IPS-15b (cell line): Measurements from ENCODE around the gene LRRC3.
A peak's percentile ranks its signal among the peaks of the same experiment; 100 is the strongest.
"Not testable (repeated sequence)": the region's sequence is repeated elsewhere in the genome, so short reads cannot be mapped to it uniquely, and the experiment has no call there.

Experiments
- H3K27me3 ChIP-seq: one replicate; pipeline ENCODE4 v1.6.1; 2013; ENCODE audit warnings: low read length; ENCODE audit not compliant: control insufficient read depth, insufficient read depth
- H3K36me3 ChIP-seq: one replicate; pipeline ENCODE4 v1.6.1; 2013; ENCODE audit warnings: low read length; ENCODE audit not compliant: control insufficient read depth, insufficient read depth
- H3K4me1 ChIP-seq: one replicate; pipeline ENCODE4 v1.6.1; 2013; ENCODE audit warnings: mild to moderate bottlenecking, low read length; ENCODE audit not compliant: control insufficient read depth, insufficient read depth
- H3K4me3 ChIP-seq: one replicate; pipeline ENCODE4 v1.5.1; 2013; ENCODE audit warnings: low read depth, low read length
- H3K9ac ChIP-seq: one replicate; pipeline ENCODE4 v1.6.1; 2013; ENCODE audit warnings: low read depth, mild to moderate bottlenecking, low read length
- H3K9me3 ChIP-seq: one replicate; pipeline ENCODE4 v1.6.1; 2013; ENCODE audit warnings: mild to moderate bottlenecking, low read length; ENCODE audit not compliant: control insufficient read depth, insufficient read depth

LRRC3 gene, protein sequence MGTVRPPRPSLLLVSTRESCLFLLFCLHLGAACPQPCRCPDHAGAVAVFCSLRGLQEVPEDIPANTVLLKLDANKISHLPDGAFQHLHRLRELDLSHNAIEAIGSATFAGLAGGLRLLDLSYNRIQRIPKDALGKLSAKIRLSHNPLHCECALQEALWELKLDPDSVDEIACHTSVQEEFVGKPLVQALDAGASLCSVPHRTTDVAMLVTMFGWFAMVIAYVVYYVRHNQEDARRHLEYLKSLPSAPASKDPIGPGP

DNA sequence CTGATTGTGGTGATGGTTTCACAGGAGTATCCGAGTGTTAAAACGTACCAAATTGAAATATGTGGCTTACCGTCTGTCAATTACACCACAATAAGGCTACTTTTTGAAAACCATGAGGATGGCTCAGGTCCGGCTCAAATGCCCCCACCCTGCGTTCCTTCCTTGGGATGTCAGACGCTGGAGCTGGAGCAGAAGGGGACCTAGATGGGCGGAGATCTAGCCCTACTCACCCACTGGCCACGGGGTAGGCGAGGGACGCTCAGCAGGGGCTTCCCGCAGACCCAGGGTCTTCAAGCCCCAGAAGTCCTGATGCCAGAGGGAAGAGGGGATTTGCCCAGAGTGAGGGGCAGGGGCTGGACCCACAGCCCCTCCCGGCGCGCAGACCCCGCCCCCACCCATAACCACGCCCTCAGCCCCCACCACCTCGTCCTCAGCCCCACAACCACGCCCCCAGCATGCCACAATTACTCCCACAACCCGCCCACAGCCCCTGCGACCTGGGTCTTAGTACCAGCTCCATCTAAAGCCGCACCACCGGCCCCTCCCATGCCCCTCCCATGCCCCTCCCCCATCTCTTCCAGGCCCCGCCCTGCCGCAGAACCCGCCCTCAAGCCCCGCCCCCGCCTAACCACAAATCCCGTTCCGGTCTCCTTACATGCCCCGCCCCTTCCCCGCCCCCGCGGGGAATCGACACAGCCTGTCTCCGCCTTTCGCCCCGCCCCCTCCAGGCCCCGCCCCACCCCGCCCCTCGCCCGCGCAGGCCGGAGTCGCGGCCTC lies at the start of gene LRRC3:
Gene LRRC3 (plus strand): TSS at position 764 of the 777 bp plus-strand sequence. CDS start 1,135 bp downstream, outside the sequence.
- Histone ChIP-seq H3K4me3 (peak within 1 kb of the TSS; percentile 77), H3K9ac (no peak within 1 kb of the TSS)

DNA sequence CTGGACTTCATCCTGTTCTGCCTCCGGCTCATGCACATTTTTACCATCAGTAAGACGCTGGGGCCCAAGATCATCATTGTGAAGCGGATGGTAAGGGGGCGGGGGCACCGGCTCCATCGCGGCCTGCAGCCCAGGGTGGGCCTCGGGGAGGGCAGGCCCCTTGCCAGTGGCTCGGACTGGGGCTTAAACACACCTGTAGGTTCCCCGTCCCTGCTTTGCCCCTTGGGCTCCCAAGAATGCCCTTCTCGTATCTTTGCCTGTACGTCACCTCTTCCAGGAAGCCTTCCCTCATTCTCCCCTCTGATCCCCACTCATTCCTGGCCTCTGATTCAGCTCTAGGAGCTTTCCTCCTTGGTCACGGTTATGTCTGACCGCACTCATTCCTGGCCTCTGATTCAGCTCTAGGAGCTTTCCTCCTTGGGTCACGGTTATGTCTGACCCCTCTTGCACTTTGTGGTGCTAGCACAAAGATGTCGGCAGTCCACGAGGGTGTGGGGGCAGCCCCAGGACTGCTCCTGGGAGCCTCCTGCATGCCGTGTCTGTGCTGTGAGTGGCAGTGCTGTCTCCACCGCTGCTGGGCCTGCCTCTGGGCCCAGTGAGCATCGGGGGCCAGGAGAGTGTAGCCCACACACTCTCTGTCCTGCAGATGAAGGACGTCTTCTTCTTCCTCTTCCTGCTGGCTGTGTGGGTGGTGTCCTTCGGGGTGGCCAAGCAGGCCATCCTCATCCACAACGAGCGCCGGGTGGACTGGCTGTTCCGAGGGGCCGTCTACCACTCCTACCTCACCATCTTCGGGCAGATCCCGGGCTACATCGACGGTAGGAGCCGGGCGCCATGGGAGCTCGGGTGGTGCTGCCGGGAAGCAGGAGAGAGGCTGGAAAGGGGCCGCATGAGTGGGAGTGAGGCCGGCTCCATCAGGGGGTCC lies 49.1 kb upstream of the LRRC3 start:
- H3K9me3 ChIP-seq = no peaks in the 10 kb centered on the region
- no peak overlapping the region for H3K9ac ChIP-seq
- no peaks in the 10 kb centered on the region for H3K4me1 ChIP-seq
- H3K27me3 ChIP-seq = no peaks in the 10 kb centered on the region
- H3K36me3 ChIP-seq = no peaks in the 10 kb centered on the region
- H3K4me3 ChIP-seq = no peak overlapping the region

More for the DNA sequence above, at the start of gene LRRC3:
- H3K36me3 ChIP-seq = peaks cover 5% of the 10 kb centered on the region
- H3K27me3 ChIP-seq = peaks cover 3% of the 10 kb centered on the region
- H3K9me3 ChIP-seq = no peaks in the 10 kb centered on the region
- H3K4me1 ChIP-seq = no peaks in the 10 kb centered on the region

DNA sequence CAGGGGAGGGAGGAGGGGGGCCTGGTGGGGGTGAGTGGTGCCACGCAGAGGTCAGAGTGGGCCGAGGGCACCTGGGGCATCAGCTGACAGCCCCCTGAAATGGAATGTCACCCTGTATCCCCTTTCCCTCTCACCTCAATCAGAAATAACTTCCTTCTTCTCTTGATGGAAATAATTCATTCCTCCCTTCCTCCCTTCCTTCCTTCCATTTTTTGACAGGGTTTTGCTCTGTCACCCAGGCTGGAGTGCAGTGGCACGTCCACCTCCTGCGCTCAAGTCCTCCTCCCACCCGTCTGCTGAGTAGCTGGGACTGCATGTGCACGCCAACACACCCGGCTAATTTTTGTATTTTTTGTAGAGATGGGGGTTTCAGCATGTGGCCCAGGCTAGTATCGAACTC lies 48.4 kb upstream of the LRRC3 start:
- H3K9me3 ChIP-seq = no peaks in the 10 kb centered on the region
- no peak overlapping the region for H3K9ac ChIP-seq
- H3K36me3 ChIP-seq = no peaks in the 10 kb centered on the region

DNA sequence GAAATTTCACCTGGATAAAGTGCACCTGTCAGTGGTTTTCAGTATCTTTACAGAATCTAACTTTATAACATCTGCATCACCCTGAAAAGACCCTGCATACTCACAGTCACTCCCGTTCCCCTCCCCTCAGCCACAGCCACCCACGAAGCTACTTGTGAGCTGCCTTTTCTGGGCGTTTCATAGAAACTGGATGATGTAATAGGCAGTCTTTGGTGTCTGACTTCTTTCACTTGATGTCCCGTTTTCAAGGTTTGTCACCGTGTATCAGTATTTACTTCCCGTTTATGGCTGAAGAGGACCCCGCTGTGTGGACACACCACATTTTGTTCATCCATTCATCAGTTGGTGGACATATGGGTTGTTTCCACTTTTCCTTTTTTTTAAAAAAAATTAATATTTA lies 47.8 kb upstream of the LRRC3 start:
- no peaks in the 10 kb centered on the region for H3K36me3 ChIP-seq
- H3K4me3 ChIP-seq = no peak overlapping the region
- H3K9ac ChIP-seq = no peak overlapping the region
- H3K9me3 ChIP-seq = no peaks in the 10 kb centered on the region
- H3K4me1 ChIP-seq = no peaks in the 10 kb centered on the region
- H3K27me3 ChIP-seq = no peaks in the 10 kb centered on the region

More for the DNA sequence above, 48.4 kb upstream of the LRRC3 start:
- H3K4me1 ChIP-seq = no peaks in the 10 kb centered on the region
- no peaks in the 10 kb centered on the region for H3K27me3 ChIP-seq
- no peak overlapping the region for H3K4me3 ChIP-seq

DNA sequence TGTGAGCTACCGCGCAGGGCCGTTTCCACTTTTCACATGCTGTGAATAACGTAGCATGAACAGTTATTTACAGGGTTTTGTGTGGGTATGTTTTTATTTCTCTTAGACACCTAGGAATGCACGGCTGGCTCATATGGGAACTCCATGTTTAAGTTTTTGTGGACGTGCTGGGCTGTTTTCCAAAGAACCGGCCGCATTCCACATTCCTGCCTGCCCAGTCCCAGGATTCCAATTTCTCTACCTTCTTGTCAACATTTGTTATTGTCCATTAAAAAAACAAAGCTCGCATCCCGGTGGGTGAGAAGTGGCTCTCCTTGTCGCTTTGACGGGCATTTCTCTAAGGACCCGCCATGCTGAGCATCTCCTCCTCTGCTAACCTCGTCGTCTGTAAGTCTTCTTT lies 47.1 kb upstream of the LRRC3 start:
- no peak overlapping the region for H3K9ac ChIP-seq
- H3K36me3 ChIP-seq = no peaks in the 10 kb centered on the region
- H3K4me3 ChIP-seq = no peak overlapping the region
- no peaks in the 10 kb centered on the region for H3K9me3 ChIP-seq
- no peaks in the 10 kb centered on the region for H3K27me3 ChIP-seq
- H3K4me1 ChIP-seq = no peaks in the 10 kb centered on the region

DNA sequence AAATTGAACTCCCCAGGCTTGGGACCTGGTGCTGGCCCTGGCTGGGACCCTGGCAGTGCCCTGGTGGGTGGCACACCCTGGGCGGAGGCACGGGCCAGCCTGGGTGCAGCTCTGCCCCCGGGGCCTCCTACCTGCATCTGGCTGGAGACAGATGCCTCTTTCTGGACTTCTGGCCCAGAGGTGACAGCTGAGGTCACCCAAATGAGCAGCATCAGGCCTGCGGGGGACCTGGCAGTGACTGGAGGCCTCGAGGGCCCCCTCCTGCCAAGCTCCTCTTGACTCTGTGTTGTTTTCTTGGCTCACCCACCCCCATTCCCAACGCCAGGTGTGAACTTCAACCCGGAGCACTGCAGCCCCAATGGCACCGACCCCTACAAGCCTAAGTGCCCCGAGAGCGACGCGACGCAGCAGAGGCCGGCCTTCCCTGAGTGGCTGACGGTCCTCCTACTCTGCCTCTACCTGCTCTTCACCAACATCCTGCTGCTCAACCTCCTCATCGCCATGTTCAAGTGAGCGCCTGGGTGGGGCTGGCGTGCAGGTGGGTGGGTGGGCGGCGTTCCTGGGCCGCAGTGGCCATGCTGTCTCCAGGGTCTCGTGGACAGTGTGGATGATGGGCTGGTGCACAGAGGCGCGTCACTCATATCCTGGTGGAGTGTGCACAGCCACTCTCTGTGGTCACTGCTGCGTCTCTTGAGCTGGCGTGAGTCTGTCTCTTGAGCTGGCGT lies 41.6 kb upstream of the LRRC3 start:
- no peaks in the 10 kb centered on the region for H3K4me1 ChIP-seq
- no peak overlapping the region for H3K4me3 ChIP-seq
- no peak overlapping the region for H3K9ac ChIP-seq
- no peaks in the 10 kb centered on the region for H3K9me3 ChIP-seq
- H3K36me3 ChIP-seq = no peaks in the 10 kb centered on the region
- no peaks in the 10 kb centered on the region for H3K27me3 ChIP-seq

DNA sequence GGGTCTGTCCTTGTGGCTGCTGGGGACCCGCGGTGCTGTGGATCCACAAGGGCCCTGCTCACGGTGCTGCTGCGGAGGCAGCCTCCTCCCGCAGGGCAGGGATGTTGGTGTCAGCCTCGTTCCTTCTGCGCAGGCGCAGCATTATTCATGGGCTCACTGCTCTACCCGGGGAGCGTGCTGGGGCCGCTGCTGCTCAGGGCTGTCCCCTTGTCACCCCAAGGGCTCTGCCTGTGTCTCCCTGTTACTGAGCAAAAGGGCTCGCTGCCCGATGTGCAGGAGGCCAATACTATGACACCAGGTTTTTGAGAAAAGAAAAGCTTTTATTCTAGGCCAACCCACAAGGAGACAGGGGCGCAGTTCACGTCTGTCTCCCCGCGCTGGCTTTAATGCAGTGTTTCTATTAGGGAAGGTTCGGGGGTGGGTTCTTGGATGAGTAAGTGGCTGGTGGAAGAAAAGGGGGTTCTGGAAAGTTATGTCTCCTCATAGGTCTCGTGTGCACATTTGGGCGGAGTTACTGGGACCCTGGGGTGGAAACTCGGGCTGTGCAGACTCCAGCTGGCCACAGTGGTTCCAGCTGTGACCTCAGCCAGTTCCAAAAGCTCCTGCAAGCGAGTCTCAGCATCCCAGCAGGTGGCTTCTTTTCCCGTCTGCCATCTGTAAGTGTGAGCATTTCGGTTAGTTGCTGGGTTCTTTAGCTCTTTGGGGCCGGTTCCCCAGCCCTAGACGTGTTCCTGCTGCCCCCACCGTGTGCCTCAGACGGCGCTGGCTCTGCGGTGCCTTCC lies 40.8 kb upstream of the LRRC3 start:
- Histone ChIP-seq H3K4me1 (no peaks in the 10 kb centered on the region), H3K4me3 (no peak overlapping the region), H3K9me3 (no peaks in the 10 kb centered on the region), H3K9ac (no peak overlapping the region), H3K27me3 (no peaks in the 10 kb centered on the region), H3K36me3 (no peaks in the 10 kb centered on the region)

DNA sequence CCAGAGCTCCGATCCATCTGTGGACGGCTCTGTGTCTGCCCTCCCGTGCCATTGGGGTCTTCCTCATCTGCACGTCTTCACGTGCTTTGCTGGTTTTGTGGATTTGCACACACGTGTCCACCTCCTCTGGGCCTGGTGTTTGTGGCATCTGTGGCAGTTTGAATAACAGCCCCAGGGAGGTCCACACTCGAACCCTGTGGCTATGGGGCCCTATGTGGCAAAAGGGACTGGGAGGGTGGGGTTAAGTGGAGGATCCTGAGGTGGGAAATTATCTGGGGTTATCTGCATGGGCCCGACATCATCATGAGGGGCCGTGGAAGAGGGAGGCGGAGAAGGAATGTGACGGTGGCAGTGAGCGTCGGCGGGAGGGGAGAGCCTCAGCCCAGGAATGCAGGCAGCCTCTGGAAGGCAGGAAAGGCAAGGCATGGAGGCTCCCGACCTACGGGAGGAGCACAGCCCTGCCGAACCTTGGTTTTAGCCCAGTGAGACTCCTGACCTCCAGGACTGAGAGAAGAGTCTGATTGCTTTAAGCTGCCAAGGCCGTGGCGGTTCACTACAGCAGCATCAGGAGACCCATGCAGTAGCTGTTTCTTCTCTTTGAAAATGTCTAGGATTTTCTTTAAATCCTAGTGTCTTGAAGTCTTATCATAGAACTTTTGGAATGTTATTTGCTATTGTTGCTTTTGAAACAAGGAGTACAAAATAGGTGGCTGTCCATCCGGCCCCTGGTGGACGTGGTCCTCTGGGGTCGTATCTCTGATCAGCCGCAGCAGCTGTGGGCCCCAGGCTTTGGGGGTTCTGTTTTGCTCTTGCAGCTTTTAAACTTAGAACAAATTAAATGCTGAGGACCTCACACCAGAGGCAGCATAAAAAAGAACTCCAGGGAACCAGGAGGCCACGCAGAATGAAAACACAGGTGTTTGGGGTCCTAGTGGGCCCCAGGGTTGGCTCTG lies 40.0 kb upstream of the LRRC3 start:
- no peaks in the 10 kb centered on the region for H3K27me3 ChIP-seq
- H3K9ac ChIP-seq = no peak overlapping the region
- no peak overlapping the region for H3K4me3 ChIP-seq
- no peaks in the 10 kb centered on the region for H3K36me3 ChIP-seq
- H3K9me3 ChIP-seq = no peaks in the 10 kb centered on the region
- no peaks in the 10 kb centered on the region for H3K4me1 ChIP-seq

DNA sequence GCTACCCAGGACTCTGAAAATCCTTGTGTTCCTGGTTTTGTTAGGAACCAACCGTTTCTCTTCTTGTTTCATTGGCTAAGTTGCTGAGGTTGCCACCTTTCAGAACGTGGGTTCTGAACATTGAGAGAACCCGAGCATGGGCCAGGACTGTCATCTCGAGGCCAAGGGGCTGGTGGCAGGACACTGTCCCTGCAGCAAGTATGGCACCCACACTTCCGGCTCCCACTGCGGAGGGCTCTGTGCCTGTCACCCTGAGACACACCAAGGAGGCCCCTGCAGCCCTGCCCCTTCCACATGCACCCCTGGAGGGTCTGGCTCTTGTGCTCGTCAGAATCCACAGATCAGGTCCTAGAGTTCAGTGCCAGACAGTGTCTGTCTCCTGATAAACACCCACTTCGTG lies 39.1 kb upstream of the LRRC3 start:
- no peak overlapping the region for H3K9ac ChIP-seq
- no peaks in the 10 kb centered on the region for H3K36me3 ChIP-seq
- no peaks in the 10 kb centered on the region for H3K4me1 ChIP-seq
- H3K4me3 ChIP-seq = no peak overlapping the region
- no peaks in the 10 kb centered on the region for H3K9me3 ChIP-seq
- no peaks in the 10 kb centered on the region for H3K27me3 ChIP-seq

DNA sequence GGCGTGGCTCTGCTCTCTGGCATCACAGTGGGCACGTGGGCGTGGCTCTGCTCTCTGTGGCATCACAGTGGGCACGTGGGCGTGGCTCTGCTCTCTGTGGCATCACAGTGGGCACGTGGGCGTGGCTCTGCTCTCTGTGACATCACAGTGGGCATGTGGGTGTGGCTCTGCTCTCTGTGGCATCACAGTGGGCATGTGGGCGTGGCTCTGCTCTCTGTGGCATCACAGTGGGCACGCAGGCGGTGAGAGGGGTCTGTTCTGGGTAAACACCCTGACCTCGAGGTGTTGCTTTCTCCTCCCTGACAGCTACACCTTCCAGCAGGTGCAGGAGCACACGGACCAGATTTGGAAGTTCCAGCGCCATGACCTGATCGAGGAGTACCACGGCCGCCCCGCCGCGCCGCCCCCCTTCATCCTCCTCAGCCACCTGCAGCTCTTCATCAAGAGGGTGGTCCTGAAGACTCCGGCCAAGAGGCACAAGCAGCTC lies 37.6 kb upstream of the LRRC3 start:
- not testable (repeated sequence) for H3K4me3 ChIP-seq

More for the DNA sequence above, 37.6 kb upstream of the LRRC3 start:
- not testable (repeated sequence) for H3K36me3 ChIP-seq, H3K27me3 ChIP-seq, H3K9ac ChIP-seq, H3K9me3 ChIP-seq, H3K4me1 ChIP-seq
